Duodenal mucosa (tissue), 2 donors: Measurements from ENCODE around the gene ISL1.

Experiments used
- H3K27ac ChIP-seq: one replicate; pipeline ENCODE4 v1.7.0; 2013; ENCODE audit warnings: low read depth, low read length
- H3K27me3 ChIP-seq, 2 donors: one replicate each; pipeline ENCODE4 v1.7.0; 2013; ENCODE audit warnings: low read length in 2 of 2, control low read depth in 1 of 2; ENCODE audit not compliant: insufficient read depth in 2 of 2, control insufficient read depth in 1 of 2
- H3K36me3 ChIP-seq, 2 donors: one replicate each; pipeline ENCODE4 v1.7.0; 2013; ENCODE audit warnings: low read length in 2 of 2, control low read depth in 1 of 2; ENCODE audit not compliant: insufficient read depth in 2 of 2, control insufficient read depth in 1 of 2
- H3K4me1 ChIP-seq, 2 donors: one replicate each; pipeline ENCODE4 v1.7.0; 2013; ENCODE audit warnings: low read length in 2 of 2, control low read depth in 1 of 2; ENCODE audit not compliant: insufficient read depth in 2 of 2, control insufficient read depth in 1 of 2
- H3K4me3 ChIP-seq, 2 donors: one replicate each; pipeline ENCODE4 v1.7.0; 2013; ENCODE audit warnings: low read length in 2 of 2, low read depth in 1 of 2
- H3K9ac ChIP-seq, 2 donors: one replicate each; pipeline ENCODE4 v1.7.0; 2013; ENCODE audit warnings: low read length in 2 of 2, low read depth in 1 of 2
- H3K9me3 ChIP-seq, 2 donors: one replicate each; pipeline ENCODE4 v1.7.0; 2013; ENCODE audit warnings: low read length in 2 of 2, control low read depth in 1 of 2; ENCODE audit not compliant: control insufficient read depth in 1 of 2

Gene ISL1

GRCh38 chr5:51386916-51387883 is 4.0 kb downstream of the ISL1 start:
- H3K4me3 ChIP-seq: peak overlapping the region; percentile 36 to 49
- H3K4me1 ChIP-seq: peaks cover 3 to 4% of the 10 kb centered on the region in 2 donors
- H3K9me3 ChIP-seq: no peaks in the 10 kb centered on the region
- no peaks in the 10 kb centered on the region for H3K36me3 ChIP-seq
- H3K27ac ChIP-seq: no peak overlapping the region
- peak overlapping the region in 1 of 2 donors; percentile 13 for H3K9ac ChIP-seq
- peaks cover 80 to 84% of the 10 kb centered on the region in 2 donors for H3K27me3 ChIP-seq

GRCh38 chr5:51387884-51388275 is 4.6 kb downstream of the ISL1 start:
- no peaks in the 10 kb centered on the region for H3K36me3 ChIP-seq
- H3K9me3 ChIP-seq: no peaks in the 10 kb centered on the region
- peak overlapping the region in 1 of 2 donors; percentile 36 for H3K4me3 ChIP-seq
- no peaks in the 10 kb centered on the region for H3K4me1 ChIP-seq
- no peak overlapping the region for H3K9ac ChIP-seq
- no peak overlapping the region for H3K27ac ChIP-seq
- H3K27me3 ChIP-seq: peaks cover 75 to 80% of the 10 kb centered on the region in 2 donors

- Histone ChIP-seq H3K4me3 (no peak overlapping the region), H3K4me1 (no peaks in the 10 kb centered on the region), H3K9me3 (no peaks in the 10 kb centered on the region), H3K9ac (no peak overlapping the region), H3K27me3 (peaks cover 74 to 78% of the 10 kb centered on the region in 2 donors), H3K27ac (no peak overlapping the region), H3K36me3 (no peaks in the 10 kb centered on the region)
Measured at GRCh38 chr5:51388488-51389287, 5.4 kb downstream of the ISL1 start.

- Histone ChIP-seq H3K4me1 (no peaks in the 10 kb centered on the region), H3K9ac (no peak overlapping the region), H3K27ac (no peak overlapping the region), H3K36me3 (no peaks in the 10 kb centered on the region), H3K9me3 (no peaks in the 10 kb centered on the region), H3K4me3 (no peak overlapping the region), H3K27me3 (peaks cover 72 to 73% of the 10 kb centered on the region in 2 donors)
Measured at GRCh38 chr5:51389288-51389576, 6.0 kb downstream of the ISL1 start.

- H3K27ac ChIP-seq: no peak overlapping the region
- H3K27me3 ChIP-seq: peaks cover 67 to 70% of the 10 kb centered on the region in 2 donors
- no peaks in the 10 kb centered on the region for H3K36me3 ChIP-seq
- peak overlapping the region in 1 of 2 donors; percentile 9 for H3K4me3 ChIP-seq
- H3K4me1 ChIP-seq: no peaks in the 10 kb centered on the region
- H3K9ac ChIP-seq: no peak overlapping the region
- H3K9me3 ChIP-seq: no peaks in the 10 kb centered on the region
Measured at GRCh38 chr5:51389577-51390463, 6.6 kb downstream of the ISL1 start.

DNA sequence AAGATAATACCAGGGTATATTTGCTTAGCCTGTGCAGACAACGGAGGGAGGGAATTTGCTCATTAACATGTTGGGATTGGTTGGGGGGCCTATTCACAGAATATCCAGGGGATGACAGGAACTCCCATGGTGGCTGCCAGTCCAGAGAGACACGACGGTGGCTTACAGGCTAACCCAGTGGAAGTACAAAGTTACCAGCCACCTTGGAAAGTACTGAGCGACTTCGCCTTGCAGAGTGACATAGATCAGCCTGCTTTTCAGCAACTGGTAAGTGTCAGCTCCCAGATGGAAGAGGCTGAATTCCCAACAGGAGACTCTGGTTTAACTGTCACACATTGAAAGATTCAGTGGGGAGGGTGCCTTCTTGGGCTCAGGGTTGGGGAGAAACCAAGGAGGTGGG is 7.9 kb downstream of the ISL1 start:
- Histone ChIP-seq H3K36me3 (no peaks in the 10 kb centered on the region), H3K27ac (no peak overlapping the region), H3K4me1 (no peaks in the 10 kb centered on the region), H3K4me3 (no peak overlapping the region), H3K9me3 (no peaks in the 10 kb centered on the region), H3K27me3 (peaks cover 70 to 74% of the 10 kb centered on the region in 2 donors), H3K9ac (no peak overlapping the region)

DNA sequence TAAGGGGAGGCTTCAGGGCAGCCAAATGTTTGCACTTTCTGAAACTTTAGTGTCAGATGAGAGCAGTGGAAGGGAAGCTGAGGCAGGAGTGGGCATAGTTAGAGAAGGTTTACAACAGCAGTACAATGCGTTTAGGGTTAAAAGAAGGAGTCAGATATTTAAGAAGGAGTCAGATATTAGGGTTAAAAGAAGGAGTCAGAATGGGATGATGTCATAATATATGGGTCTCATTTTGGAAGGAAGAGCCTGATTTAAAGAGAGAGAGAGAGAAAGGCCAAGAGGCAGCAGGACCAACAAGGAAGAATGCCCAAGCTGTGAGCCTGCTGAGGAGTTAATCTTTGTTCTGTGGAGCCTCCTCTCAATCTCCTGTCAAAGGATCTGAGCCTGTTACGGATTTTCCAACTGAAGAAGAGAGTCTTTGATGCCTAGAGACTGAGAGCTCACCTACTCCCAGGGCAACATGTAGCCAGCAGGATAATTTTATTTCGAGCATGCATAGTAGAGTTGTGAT is 9.5 kb downstream of the ISL1 start:
- Histone ChIP-seq H3K9ac (no peak overlapping the region), H3K36me3 (no peaks in the 10 kb centered on the region), H3K9me3 (no peaks in the 10 kb centered on the region), H3K4me3 (no peak overlapping the region), H3K27ac (no peak overlapping the region), H3K4me1 (no peaks in the 10 kb centered on the region), H3K27me3 (peaks cover 66 to 70% of the 10 kb centered on the region in 2 donors)

GRCh38 chr5:51394609-51395008 is 11.4 kb downstream of the ISL1 start:
- H3K4me1 ChIP-seq: no peaks in the 10 kb centered on the region
- no peak overlapping the region for H3K27ac ChIP-seq
- H3K9ac ChIP-seq: no peak overlapping the region
- no peaks in the 10 kb centered on the region for H3K36me3 ChIP-seq
- H3K4me3 ChIP-seq: no peak overlapping the region
- H3K9me3 ChIP-seq: no peaks in the 10 kb centered on the region
- peaks cover 66 to 68% of the 10 kb centered on the region in 2 donors for H3K27me3 ChIP-seq

DNA sequence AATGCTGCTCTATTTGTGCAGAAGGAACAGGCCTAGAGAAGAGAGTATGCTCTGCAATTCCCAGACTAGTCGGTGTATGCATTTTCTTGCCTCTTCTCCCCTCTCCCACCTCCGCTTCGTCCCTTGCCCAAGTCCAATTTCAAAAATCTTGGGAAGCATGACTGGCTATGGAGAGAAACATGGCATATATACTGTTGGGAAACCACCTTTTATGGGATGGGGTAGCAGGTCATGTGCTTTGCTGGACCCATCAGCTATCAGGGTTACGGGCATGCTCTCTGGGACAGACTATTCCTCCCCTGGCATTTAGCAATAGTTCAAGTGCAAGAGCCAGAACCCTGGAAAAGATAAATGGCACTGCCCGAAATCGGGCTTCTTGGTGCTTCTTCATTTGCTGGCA is 12.0 kb downstream of the ISL1 start:
- Histone ChIP-seq H3K27me3 (peaks cover 62 to 65% of the 10 kb centered on the region in 2 donors), H3K27ac (no peak overlapping the region), H3K4me1 (no peaks in the 10 kb centered on the region)

More for the DNA sequence above, 12.0 kb downstream of the ISL1 start:
- H3K4me3 ChIP-seq: no peak overlapping the region
- no peaks in the 10 kb centered on the region for H3K36me3 ChIP-seq
- no peak overlapping the region for H3K9ac ChIP-seq
- no peaks in the 10 kb centered on the region for H3K9me3 ChIP-seq
